OCI-LY7 (cell line): ENCODE measurements around the gene RTKN. TPM values are rescaled to one million over a fixed set of nuclear protein-coding genes. Genes with fewer than 3 reads are reported as not detected.

Experiments used
- BruUV-seq: library from RNA; stranded (reverse); fragments of 400-500 nt; replicated peaks from 2 replicates; lab custom pipeline; 2021; lab: Mats Ljungman, UMichigan
- CTCF ChIA-PET: fragments of 300-600 bp; sonication (Branson Sonifier 250); formaldehyde crosslinking; loops from one replicate; lab custom pipeline; 2022; ENCODE audit warnings: antibody characterized with exemption; ENCODE audit not compliant: unreplicated experiment; lab: Charles Lee
- POLR2A ChIA-PET: fragments of 300-600 bp; sonication (Branson Sonifier 250); formaldehyde crosslinking; loops from one replicate; lab custom pipeline; 2022; ENCODE audit warnings: antibody characterized with exemption; lab: Charles Lee
- DNase-seq: peaks from one replicate; pipeline ENCODE4 v3.0.0-alpha.2; 2015; ENCODE audit warnings: low spot score
- H2AFZ ChIP-seq: fragments of 200-600 bp; sonication (generic), shearing (Covaris generic); 2 replicates; pipeline ENCODE4 v1.6.1; 2014; ENCODE audit warnings: mild to moderate bottlenecking, antibody characterized with exemption, low read length, moderate library complexity
- H3K27ac ChIP-seq: fragments of 200-600 bp; sonication (generic); 2 replicates; pipeline ENCODE4 v1.5.1; 2014; ENCODE audit warnings: mixed run types, low read depth, mild to moderate bottlenecking, moderate library complexity, low read length, inconsistent platforms; ENCODE audit not compliant: poor library complexity, severe bottlenecking
- H3K36me3 ChIP-seq: fragments of 200-600 bp; sonication (generic); 2 replicates; pipeline ENCODE4 v1.6.1; 2014; ENCODE audit warnings: mild to moderate bottlenecking, antibody characterized with exemption, low read length, moderate library complexity, mixed read lengths; ENCODE audit not compliant: insufficient read depth
- H3K4me1 ChIP-seq: fragments of 200-600 bp; sonication (generic); 2 replicates; pipeline ENCODE4 v1.5.1; 2014; ENCODE audit warnings: mild to moderate bottlenecking, low read length; ENCODE audit not compliant: insufficient read depth, poor library complexity, severe bottlenecking
- H3K4me2 ChIP-seq: fragments of 200-600 bp; sonication (generic); 2 replicates; pipeline ENCODE4 v1.6.1; 2014; ENCODE audit warnings: mild to moderate bottlenecking, low read length
- H3K4me3 ChIP-seq: fragments of 200-600 bp; sonication (generic); 2 replicates; pipeline ENCODE4 v1.5.1; 2014; ENCODE audit warnings: mild to moderate bottlenecking, low read depth, low read length; ENCODE audit not compliant: poor library complexity, severe bottlenecking
- H3K79me2 ChIP-seq: fragments of 200-600 bp; sonication (generic); 2 replicates; pipeline ENCODE4 v1.6.1; 2016; ENCODE audit warnings: low read depth, mild to moderate bottlenecking, low read length, moderate library complexity, mixed read lengths; ENCODE audit not compliant: insufficient read depth
- H3K9me2 ChIP-seq: fragments of 200-600 bp; sonication (generic); 2 replicates; pipeline ENCODE4 v1.6.1; 2016; ENCODE audit warnings: mild to moderate bottlenecking, low read length, mixed read lengths; ENCODE audit not compliant: insufficient read depth
- H3K9me3 ChIP-seq: fragments of 200-600 bp; sonication (generic); 2 replicates; pipeline ENCODE4 v1.6.1; 2014; ENCODE audit warnings: mild to moderate bottlenecking, mixed run types, low read length, mixed read lengths
- H4K20me1 ChIP-seq: fragments of 200-600 bp; sonication (generic); 2 replicates; pipeline ENCODE4 v1.6.1; 2014; ENCODE audit warnings: mild to moderate bottlenecking, antibody characterized with exemption, low read length, moderate library complexity, mixed read lengths; ENCODE audit not compliant: insufficient read depth
- CTCF ChIP-seq: fragments of 200-600 bp; sonication (generic); conservative IDR thresholded peaks from 2 replicates; pipeline ENCODE4 v1.5.1; 2014; ENCODE audit warnings: mild to moderate bottlenecking, antibody characterized with exemption, low read length, moderate library complexity, mixed read lengths
- EZH2phosphoT487 ChIP-seq: fragments of 200-600 bp; sonication (generic); IDR thresholded peaks from 2 replicates; pipeline ENCODE4 v1.6.1; 2018; ENCODE audit warnings: low read depth, borderline replicate concordance, mild to moderate bottlenecking, mixed run types, antibody characterized with exemption, low read length, moderate library complexity, mixed read lengths
- intact Hi-C: fragments of 100-400 bp; cut with micrococcal nuclease; formaldehyde crosslinking; loops from one replicate; pipeline ENCODE4 v1.10.0; 2022; ENCODE audit not compliant: unreplicated experiment
- total RNA-seq, 2 experiments: library from RNA; depleted of rRNA in 1 of 2; stranded (reverse); fragments of >200 nt in 1 of 2; shearing (Covaris generic) in 1 of 2; gene quantifications; 2 replicates each; pipeline ENCODE4 v1.2.3, GENCODE V29; 2014 to 2022

The RTKN gene
- total RNA-seq, 2 experiments from 2014 or later = 2.3 to 7.7 TPM

- CTCF ChIA-PET = interaction anchor here (0.6 kb wide), 2 partner anchors 22 to 77 kb away, joined by 5 read pairs; no protein-coding TSS in a partner anchor
- intact Hi-C loops = no loop called here
- peaks cover 34% of the 10 kb centered on the region for H3K36me3 ChIP-seq
Observed at GRCh38 chr2:74474481-74474880, 32.7 kb upstream of the RTKN start.

GRCh38 chr2:74472945-74473258 lies 31.2 kb upstream of the RTKN start:
- H3K4me1 ChIP-seq = peaks cover 16% of the 10 kb centered on the region
- H3K9me2 ChIP-seq = no peaks in the 10 kb centered on the region
- peaks cover 31% of the 10 kb centered on the region for H3K36me3 ChIP-seq
- peak overlapping the region; percentile 85 for H3K4me3 ChIP-seq
- no peak for DNase-seq
- CTCF ChIA-PET = interaction anchor here (0.6 kb wide), 1 partner anchor 15 kb away, joined by 6 read pairs; the partner anchor contains the start of gene WBP1
- H3K27ac ChIP-seq = peak overlapping the region; percentile 81
- H2AFZ ChIP-seq = peak overlapping the region; percentile 75
- BruUV-seq = TSS peak; percentile 95
- H3K79me2 ChIP-seq = peaks cover 7% of the 10 kb centered on the region; the same call in 1 of the 2 replicates
- H3K4me2 ChIP-seq = peak overlapping the region; percentile 89
- H4K20me1 ChIP-seq = no peaks in the 10 kb centered on the region
- no peak for TF ChIP-seq EZH2phosphoT487
- TF ChIP-seq CTCF = no peak
- POLR2A ChIA-PET = interaction anchor here (0.6 to 3.2 kb wide), 8 partner anchors 10 to 525 kb away, joined by 3 to 25 read pairs (median 4); partner anchors contain the start of genes AUP1, CCDC142, HTRA2 and TTC31
- no peaks in the 10 kb centered on the region for H3K9me3 ChIP-seq
- intact Hi-C loops = no loop called here

More at GRCh38 chr2:74474481-74474880, 32.7 kb upstream of the RTKN start:
- POLR2A ChIA-PET = interaction anchor here (0.6 to 1.2 kb wide), 5 partner anchors 17 to 327 kb away, joined by 3 to 5 read pairs (median 4); partner anchors contain the start of genes HTRA2, INO80B and WBP1
- Histone ChIP-seq H3K9me3 (no peaks in the 10 kb centered on the region), H3K4me1 (peaks cover 16% of the 10 kb centered on the region), H3K27ac (no peak overlapping the region), H4K20me1 (no peaks in the 10 kb centered on the region), H3K4me3 (no peak overlapping the region), H3K9me2 (no peaks in the 10 kb centered on the region), H3K4me2 (no peak overlapping the region), H2AFZ (no peak overlapping the region), H3K79me2 (peaks cover 7% of the 10 kb centered on the region; the same call in 1 of the 2 replicates)
- TF ChIP-seq CTCF = no peak
- TF ChIP-seq EZH2phosphoT487 = no peak
- DNase-seq = no peak
- BruUV-seq = no TSS peak
